Measurements from ENCODE around the gene NKPD1. TPM values are rescaled to one million over a fixed set of nuclear protein-coding genes. Genes with fewer than 3 reads are reported as not detected.
A peak's percentile ranks its signal among the peaks of the same experiment; 100 is the strongest.

The NKPD1 gene
- total and polyA plus RNA-seq, 9 of the 15 experiments (the other 6 are each of a cell fraction or from before 2014, with no cell fraction given) = 0.03 to 0.09 (median 0.04) TPM; not detected in 5

DNA sequence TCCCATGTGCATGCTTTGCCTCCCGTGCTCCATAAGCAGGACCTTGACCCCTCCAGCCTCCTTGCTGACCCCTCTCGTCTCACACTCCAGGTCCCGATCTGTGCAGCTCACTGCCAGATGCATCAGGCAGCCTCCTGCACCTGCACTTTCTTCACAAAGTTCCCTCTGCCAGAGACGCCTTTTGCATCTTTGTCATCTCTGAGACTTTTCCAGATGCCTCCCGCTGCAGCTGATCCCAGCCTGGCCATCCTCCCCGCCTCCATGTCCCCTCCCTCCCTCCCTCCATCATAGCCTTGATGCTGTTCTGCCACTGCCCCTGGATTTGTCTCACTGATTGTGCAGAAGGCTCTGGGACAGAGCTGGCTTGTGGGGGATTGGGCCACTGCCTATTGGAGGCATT is 38.0 kb downstream of the NKPD1 start (continued):
- TF ChIP-seq, protein P1, sequence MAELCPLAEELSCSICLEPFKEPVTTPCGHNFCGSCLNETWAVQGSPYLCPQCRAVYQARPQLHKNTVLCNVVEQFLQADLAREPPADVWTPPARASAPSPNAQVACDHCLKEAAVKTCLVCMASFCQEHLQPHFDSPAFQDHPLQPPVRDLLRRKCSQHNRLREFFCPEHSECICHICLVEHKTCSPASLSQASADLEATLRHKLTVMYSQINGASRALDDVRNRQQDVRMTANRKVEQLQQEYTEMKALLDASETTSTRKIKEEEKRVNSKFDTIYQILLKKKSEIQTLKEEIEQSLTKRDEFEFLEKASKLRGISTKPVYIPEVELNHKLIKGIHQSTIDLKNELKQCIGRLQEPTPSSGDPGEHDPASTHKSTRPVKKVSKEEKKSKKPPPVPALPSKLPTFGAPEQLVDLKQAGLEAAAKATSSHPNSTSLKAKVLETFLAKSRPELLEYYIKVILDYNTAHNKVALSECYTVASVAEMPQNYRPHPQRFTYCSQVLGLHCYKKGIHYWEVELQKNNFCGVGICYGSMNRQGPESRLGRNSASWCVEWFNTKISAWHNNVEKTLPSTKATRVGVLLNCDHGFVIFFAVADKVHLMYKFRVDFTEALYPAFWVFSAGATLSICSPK (IDR thresholded peaks at IDR 0.05; ENCODE audit: borderline replicate concordance) = no peak
- TF ChIP-seq SAFB2 (IDR thresholded peaks at IDR 0.05; ENCODE audit: borderline replicate concordance, low read depth, low read length, severe bottlenecking) (no peak), FOXM1 (IDR thresholded peaks at IDR 0.05; ENCODE audit: low read depth) (no peak), FOXM1 (CRISPR knock-in tag; IDR thresholded peaks at IDR 0.05; ENCODE audit: low read depth) (no peak)

DNA sequence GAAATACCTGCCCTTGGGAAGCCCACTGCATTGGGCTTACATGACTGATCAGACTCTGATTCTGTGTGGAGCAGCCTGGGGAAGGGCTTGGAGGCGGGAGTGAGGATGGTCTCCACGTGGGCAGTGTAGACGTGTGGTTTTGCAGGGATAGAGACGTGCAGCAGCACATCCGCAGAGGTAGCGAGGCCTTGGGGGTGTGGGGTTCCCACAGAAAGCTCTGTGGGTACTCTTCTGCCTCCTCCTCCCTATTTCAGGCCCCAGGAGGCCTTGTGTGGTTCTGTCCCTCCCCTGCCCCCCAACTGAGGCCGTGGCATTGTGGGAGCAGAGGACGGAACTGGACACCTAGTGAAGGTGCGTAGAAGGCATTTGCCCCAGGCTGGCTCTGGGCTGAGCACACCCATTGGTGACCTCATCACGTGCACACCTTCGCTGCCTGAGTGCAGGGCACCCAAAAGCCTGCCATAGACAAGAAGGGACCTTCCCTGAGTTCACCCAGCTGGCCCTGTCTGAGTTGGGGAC is 38.9 kb downstream of the NKPD1 start:
- no TSS peak for BruUV-seq (replicated peaks)
- H3K9ac ChIP-seq (ENCODE audit: insufficient read depth in 1 of 2, low read depth in 2 of 2, low read length in 2 of 2) = 0 out of 4 replicates have a peak overlapping the region, but pooled peaks of 1 of the 2 experiments have one; percentile 28
- ATAC-seq = no peak
- in situ Hi-C loops (cut with MboI) (no loop called here), intact Hi-C loops (cut with micrococcal nuclease) (no loop called here)
- H3K4me3 ChIP-seq = no peak overlapping the region
- DNase-seq (ENCODE audit: extremely low read depth in 1 of 4, low spot score in 3 of 4) = no peak
- peaks cover 11% of the 10 kb centered on the region; the same call in 2 of the 3 replicates for H3K36me3 ChIP-seq (ENCODE audit: control insufficient read depth, insufficient read depth, low read length)
- no peak for FAIRE-seq
- H4K20me1 ChIP-seq (replicated peaks; ENCODE audit: control insufficient read depth, insufficient read depth, low read length) = peaks cover 53% of the 10 kb centered on the region
- WGBS (ENCODE audit: insufficient coverage, low coverage, missing lambda C conversion rate) = 83% methylated on average over 9 of the region's 11 CpGs
- H3K79me2 ChIP-seq (ENCODE audit: control insufficient read depth, insufficient read depth, low read length) = peaks cover 49% of the 10 kb centered on the region
- no peaks in the 10 kb centered on the region for H3K9me3 ChIP-seq (replicated peaks; ENCODE audit: control insufficient read depth, insufficient read depth, low read depth, low read length)
- no peaks in the 10 kb centered on the region for H3K27me3 ChIP-seq (ENCODE audit: control insufficient read depth in 2 of 2, insufficient read depth in 2 of 2, low read length in 2 of 2)
- H3K4me1 ChIP-seq (replicated peaks in 1 of 2; ENCODE audit: control insufficient read depth in 2 of 2, insufficient read depth in 2 of 2, low read length in 2 of 2) = peaks cover 9 to 33% of the 10 kb centered on the region in 2 experiments
- TF ChIP-seq MIER1 (IDR thresholded peaks at IDR 0.05; ENCODE audit: low read depth) (no peak), ETV5 (CRISPR knock-in tag; IDR thresholded peaks at IDR 0.05; ENCODE audit: low read depth) (no peak), CBX5 (IDR thresholded peaks at IDR 0.05; ENCODE audit: borderline replicate concordance, low read depth) (no peak), RNF2 (IDR thresholded peaks at IDR 0.05) (no peak)
- TF ChIP-seq, protein P2, sequence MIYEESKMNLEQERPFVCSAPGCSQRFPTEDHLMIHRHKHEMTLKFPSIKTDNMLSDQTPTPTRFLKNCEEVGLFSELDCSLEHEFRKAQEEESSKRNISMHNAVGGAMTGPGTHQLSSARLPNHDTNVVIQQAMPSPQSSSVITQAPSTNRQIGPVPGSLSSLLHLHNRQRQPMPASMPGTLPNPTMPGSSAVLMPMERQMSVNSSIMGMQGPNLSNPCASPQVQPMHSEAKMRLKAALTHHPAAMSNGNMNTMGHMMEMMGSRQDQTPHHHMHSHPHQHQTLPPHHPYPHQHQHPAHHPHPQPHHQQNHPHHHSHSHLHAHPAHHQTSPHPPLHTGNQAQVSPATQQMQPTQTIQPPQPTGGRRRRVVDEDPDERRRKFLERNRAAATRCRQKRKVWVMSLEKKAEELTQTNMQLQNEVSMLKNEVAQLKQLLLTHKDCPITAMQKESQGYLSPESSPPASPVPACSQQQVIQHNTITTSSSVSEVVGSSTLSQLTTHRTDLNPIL (CRISPR knock-in tag; IDR thresholded peaks at IDR 0.05) = no peak
- H3K4me2 ChIP-seq (ENCODE audit: insufficient read depth, low read length) = no peak overlapping the region
- ChIA-PET CTCF (ENCODE audit: low intra/inter-chr PET ratio) (no interaction called here), POLR2A (no interaction called here)
- no peak overlapping the region for H3K27ac ChIP-seq (ENCODE audit: extremely low read depth, low read depth, low read length)
- peaks cover 7% of the 10 kb centered on the region for H3K9me1 ChIP-seq (ENCODE audit: control insufficient read depth, insufficient read depth, low read length)
- no peak overlapping the region for H2AFZ ChIP-seq (ENCODE audit: low read depth, low read length)

Data from K562 (cell line).